HEK293 (cell line): ENCODE data around the gene JAKMIP1.

Source experiments
- CTCF ChIA-PET: fragments of 350-600 bp; formaldehyde crosslinking; extraction: SDS; loops from one replicate; lab custom pipeline; 2021; ENCODE audit warnings: antibody characterized with exemption; lab: Yijun Ruan, JAX
- POLR2A ChIA-PET: fragments of 300-600 bp; formaldehyde crosslinking; extraction: SDS; loops from one replicate; lab custom pipeline; 2020; ENCODE audit warnings: antibody characterized with exemption, inconsistent platforms; lab: Yijun Ruan, JAX
- H3K27ac ChIP-seq: fragments of 200-500 bp; sonication (Bioruptor generic); 2 replicates; pipeline ENCODE4 v1.5.1; 2014; ENCODE audit warnings: low read depth, low read length, control low read depth, inconsistent platforms; ENCODE audit errors: extremely low read depth
- H3K36me3 ChIP-seq, 2 experiments: fragments of 200-500 bp in 1 of 2; sonication (Bioruptor generic) in 1 of 2; 1 replicate in 1 of 2; 2 replicates in 1 of 2; pipeline ENCODE4 v1.5.1; 2014 to 2017; ENCODE audit warnings: inconsistent platforms in 2 of 2, low read length in 2 of 2; ENCODE audit not compliant: control insufficient read depth in 2 of 2, insufficient read depth in 1 of 2
- H3K4me1 ChIP-seq: fragments of 200-500 bp; sonication (Bioruptor generic); 2 replicates; pipeline ENCODE4 v1.5.1; 2014; ENCODE audit warnings: mild to moderate bottlenecking, low read length, inconsistent platforms; ENCODE audit not compliant: control insufficient read depth, insufficient read depth
- H3K4me3 ChIP-seq: 2 replicates; pipeline ENCODE4 v1.5.1; 2011; ENCODE audit warnings: low read depth, mild to moderate bottlenecking, control low read depth, low read length, moderate library complexity
- H3K9me3 ChIP-seq: fragments of 200-500 bp; sonication (Bioruptor generic); 2 replicates; pipeline ENCODE4 v1.5.1; 2014; ENCODE audit warnings: low read depth, low read length, inconsistent platforms; ENCODE audit not compliant: control insufficient read depth, insufficient read depth
- BCL11A ChIP-seq: fragments of 450-650 bp; formaldehyde crosslinking; IDR thresholded peaks from 2 replicates; pipeline ENCODE4 v1.5.1; 2016; ENCODE audit warnings: low read depth, missing biosample characterization, missing genetic modification characterization
- GLIS2 ChIP-seq: fragments of 450-650 bp; formaldehyde crosslinking; IDR thresholded peaks from 2 replicates; pipeline ENCODE4 v1.5.1; 2016; ENCODE audit warnings: missing biosample characterization, missing genetic modification characterization
- MZF1 ChIP-seq: fragments of 450-650 bp; formaldehyde crosslinking; IDR thresholded peaks from 2 replicates; pipeline ENCODE4 v1.5.1; 2017; ENCODE audit warnings: missing biosample characterization, missing genetic modification characterization, borderline replicate concordance
- SALL2 ChIP-seq: fragments of 450-650 bp; formaldehyde crosslinking; IDR thresholded peaks from 2 replicates; pipeline ENCODE4 v1.5.0; 2017; ENCODE audit warnings: missing biosample characterization, mild to moderate bottlenecking, missing genetic modification characterization, borderline replicate concordance
- ZNF114 ChIP-seq: fragments of 450-650 bp; formaldehyde crosslinking; IDR thresholded peaks from 2 replicates; pipeline ENCODE4 v1.5.0; 2017; ENCODE audit warnings: missing biosample characterization, missing genetic modification characterization
- ZNF138 ChIP-seq: fragments of 450-650 bp; formaldehyde crosslinking; IDR thresholded peaks from 2 replicates; pipeline ENCODE4 v1.5.1; 2016; ENCODE audit warnings: missing biosample characterization, missing genetic modification characterization, borderline replicate concordance
- ZNF140 ChIP-seq: fragments of 450-650 bp; formaldehyde crosslinking; IDR thresholded peaks from 2 replicates; pipeline ENCODE4 v1.5.1; 2016; ENCODE audit warnings: missing biosample characterization, missing genetic modification characterization
- ZNF169 ChIP-seq: fragments of 450-650 bp; formaldehyde crosslinking; IDR thresholded peaks from 2 replicates; pipeline ENCODE4 v1.5.1; 2016; ENCODE audit warnings: missing biosample characterization, missing genetic modification characterization
- ZNF239 ChIP-seq: fragments of 450-650 bp; formaldehyde crosslinking; IDR thresholded peaks from 2 replicates; pipeline ENCODE4 v1.5.1; 2016; ENCODE audit warnings: missing biosample characterization, missing genetic modification characterization
- ZNF558 ChIP-seq: fragments of 450-650 bp; formaldehyde crosslinking; IDR thresholded peaks from 2 replicates; pipeline ENCODE4 v1.5.1; 2016; ENCODE audit warnings: missing biosample characterization, missing genetic modification characterization
- ZNF561 ChIP-seq: fragments of 450-650 bp; IDR thresholded peaks from 2 replicates; pipeline ENCODE4 v1.5.1; 2018; ENCODE audit warnings: missing biosample characterization, missing genetic modification characterization, borderline replicate concordance
- ZNF707 ChIP-seq: fragments of 450-650 bp; formaldehyde crosslinking; IDR thresholded peaks from 2 replicates; pipeline ENCODE4 v1.5.1; 2016; ENCODE audit warnings: missing biosample characterization, missing genetic modification characterization
- ZNF768 ChIP-seq: fragments of 450-650 bp; formaldehyde crosslinking; IDR thresholded peaks from 2 replicates; pipeline ENCODE4 v1.5.1; 2018; ENCODE audit warnings: missing biosample characterization, mild to moderate bottlenecking, missing genetic modification characterization
- ZNF837 ChIP-seq: fragments of 450-650 bp; formaldehyde crosslinking; IDR thresholded peaks from 2 replicates; pipeline ENCODE4 v1.5.1; 2016; ENCODE audit warnings: missing biosample characterization, missing genetic modification characterization
- ZSCAN23 ChIP-seq: fragments of 450-650 bp; formaldehyde crosslinking; IDR thresholded peaks from 2 replicates; pipeline ENCODE4 v1.5.1; 2016; ENCODE audit warnings: missing biosample characterization, missing genetic modification characterization
- ZXDB ChIP-seq: fragments of 450-650 bp; formaldehyde crosslinking; IDR thresholded peaks from 2 replicates; pipeline ENCODE4 v1.5.1; 2016; ENCODE audit warnings: missing biosample characterization, missing genetic modification characterization
- TF ChIP-seq, protein P1 (sequence below): fragments of 450-650 bp; formaldehyde crosslinking; IDR thresholded peaks from 2 replicates; pipeline ENCODE4 v1.5.1; 2016; ENCODE audit warnings: missing biosample characterization, missing genetic modification characterization
- TF ChIP-seq, protein P2 (sequence below): fragments of 450-650 bp; formaldehyde crosslinking; IDR thresholded peaks from 2 replicates; pipeline ENCODE4 v1.5.0; 2017; ENCODE audit warnings: missing biosample characterization, missing genetic modification characterization, borderline replicate concordance
- TF ChIP-seq, protein P3 (sequence below): fragments of 450-650 bp; formaldehyde crosslinking; IDR thresholded peaks from 2 replicates; pipeline ENCODE4 v1.5.1; 2016; ENCODE audit warnings: missing biosample characterization, missing genetic modification characterization
- TF ChIP-seq, protein P4 (sequence below): fragments of 450-650 bp; formaldehyde crosslinking; IDR thresholded peaks from 2 replicates; pipeline ENCODE4 v1.5.1; 2016; ENCODE audit warnings: missing biosample characterization, missing genetic modification characterization

The JAKMIP1 gene

DNA sequence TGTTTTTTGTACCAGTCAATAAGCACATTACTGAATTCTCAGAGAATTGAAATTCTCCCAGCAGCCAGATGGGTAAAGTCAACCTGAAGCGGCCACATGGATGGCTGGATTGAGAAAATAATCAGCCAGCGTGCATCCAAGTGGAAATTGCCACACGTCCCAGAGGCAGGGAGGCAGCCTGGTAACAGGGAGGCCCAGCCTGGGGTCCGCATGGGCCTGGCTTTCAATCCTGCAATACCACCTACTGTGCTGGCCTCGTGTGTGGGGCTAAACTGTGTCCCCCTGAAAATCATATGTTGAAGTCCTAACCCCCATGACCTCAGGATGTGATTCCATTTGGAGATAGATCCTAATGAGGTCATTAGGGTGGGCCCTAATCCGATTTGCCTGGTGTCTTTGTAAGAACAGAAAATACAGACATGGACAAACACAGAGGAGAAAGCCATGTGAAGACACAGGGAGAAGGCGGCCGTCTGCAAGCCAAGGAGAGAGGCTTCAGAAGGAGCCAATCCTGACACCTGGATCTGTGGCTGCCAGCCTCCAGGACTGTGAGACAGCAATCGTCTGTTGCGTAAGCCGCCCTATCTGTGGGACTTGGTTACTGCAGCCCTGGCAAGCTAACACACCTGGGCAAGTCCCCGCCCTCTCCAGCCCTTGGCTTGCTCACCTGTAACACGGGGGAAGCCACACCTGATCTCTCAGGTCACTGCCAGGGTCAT lies 90.3 kb downstream of the JAKMIP1 start:
- POLR2A ChIA-PET = no interaction called here
- no peaks in the 10 kb centered on the region for H3K9me3 ChIP-seq

More for the DNA sequence above, 90.3 kb downstream of the JAKMIP1 start:
- H3K36me3 ChIP-seq = no peaks in the 10 kb centered on the region
- no peak overlapping the region for H3K4me3 ChIP-seq
- no peaks in the 10 kb centered on the region for H3K4me1 ChIP-seq
- H3K27ac ChIP-seq = no peak overlapping the region
- TF ChIP-seq, protein P1, sequence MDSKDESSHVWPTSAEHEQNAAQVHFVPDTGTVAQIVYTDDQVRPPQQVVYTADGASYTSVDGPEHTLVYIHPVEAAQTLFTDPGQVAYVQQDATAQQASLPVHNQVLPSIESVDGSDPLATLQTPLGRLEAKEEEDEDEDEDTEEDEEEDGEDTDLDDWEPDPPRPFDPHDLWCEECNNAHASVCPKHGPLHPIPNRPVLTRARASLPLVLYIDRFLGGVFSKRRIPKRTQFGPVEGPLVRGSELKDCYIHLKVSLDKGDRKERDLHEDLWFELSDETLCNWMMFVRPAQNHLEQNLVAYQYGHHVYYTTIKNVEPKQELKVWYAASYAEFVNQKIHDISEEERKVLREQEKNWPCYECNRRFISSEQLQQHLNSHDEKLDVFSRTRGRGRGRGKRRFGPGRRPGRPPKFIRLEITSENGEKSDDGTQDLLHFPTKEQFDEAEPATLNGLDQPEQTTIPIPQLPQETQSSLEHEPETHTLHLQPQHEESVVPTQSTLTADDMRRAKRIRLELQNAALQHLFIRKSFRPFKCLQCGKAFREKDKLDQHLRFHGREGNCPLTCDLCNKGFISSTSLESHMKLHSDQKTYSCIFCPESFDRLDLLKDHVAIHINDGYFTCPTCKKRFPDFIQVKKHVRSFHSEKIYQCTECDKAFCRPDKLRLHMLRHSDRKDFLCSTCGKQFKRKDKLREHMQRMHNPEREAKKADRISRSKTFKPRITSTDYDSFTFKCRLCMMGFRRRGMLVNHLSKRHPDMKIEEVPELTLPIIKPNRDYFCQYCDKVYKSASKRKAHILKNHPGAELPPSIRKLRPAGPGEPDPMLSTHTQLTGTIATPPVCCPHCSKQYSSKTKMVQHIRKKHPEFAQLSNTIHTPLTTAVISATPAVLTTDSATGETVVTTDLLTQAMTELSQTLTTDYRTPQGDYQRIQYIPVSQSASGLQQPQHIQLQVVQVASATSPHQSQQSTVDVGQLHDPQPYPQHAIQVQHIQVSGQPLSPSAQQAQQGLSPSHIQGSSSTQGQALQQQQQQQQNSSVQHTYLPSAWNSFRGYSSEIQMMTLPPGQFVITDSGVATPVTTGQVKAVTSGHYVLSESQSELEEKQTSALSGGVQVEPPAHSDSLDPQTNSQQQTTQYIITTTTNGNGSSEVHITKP (tag by site-specific recombination) = no peak
- TF ChIP-seq ZNF114 (tag by site-specific recombination) (no peak), MZF1 (no peak), ZNF837 (tag by site-specific recombination) (no peak), ZNF140 (tag by site-specific recombination) (no peak), ZNF239 (no peak), ZNF707 (tag by site-specific recombination) (no peak), ZNF138 (no peak), BCL11A (tag by site-specific recombination) (no peak), ZNF768 (tag by site-specific recombination) (no peak), GLIS2 (no peak), SALL2 (tag by site-specific recombination) (no peak), ZSCAN23 (no peak), ZNF169 (no peak), ZNF558 (tag by site-specific recombination) (no peak), ZXDB (no peak), ZNF561 (tag by site-specific recombination) (no peak)
- TF ChIP-seq, protein P2, sequence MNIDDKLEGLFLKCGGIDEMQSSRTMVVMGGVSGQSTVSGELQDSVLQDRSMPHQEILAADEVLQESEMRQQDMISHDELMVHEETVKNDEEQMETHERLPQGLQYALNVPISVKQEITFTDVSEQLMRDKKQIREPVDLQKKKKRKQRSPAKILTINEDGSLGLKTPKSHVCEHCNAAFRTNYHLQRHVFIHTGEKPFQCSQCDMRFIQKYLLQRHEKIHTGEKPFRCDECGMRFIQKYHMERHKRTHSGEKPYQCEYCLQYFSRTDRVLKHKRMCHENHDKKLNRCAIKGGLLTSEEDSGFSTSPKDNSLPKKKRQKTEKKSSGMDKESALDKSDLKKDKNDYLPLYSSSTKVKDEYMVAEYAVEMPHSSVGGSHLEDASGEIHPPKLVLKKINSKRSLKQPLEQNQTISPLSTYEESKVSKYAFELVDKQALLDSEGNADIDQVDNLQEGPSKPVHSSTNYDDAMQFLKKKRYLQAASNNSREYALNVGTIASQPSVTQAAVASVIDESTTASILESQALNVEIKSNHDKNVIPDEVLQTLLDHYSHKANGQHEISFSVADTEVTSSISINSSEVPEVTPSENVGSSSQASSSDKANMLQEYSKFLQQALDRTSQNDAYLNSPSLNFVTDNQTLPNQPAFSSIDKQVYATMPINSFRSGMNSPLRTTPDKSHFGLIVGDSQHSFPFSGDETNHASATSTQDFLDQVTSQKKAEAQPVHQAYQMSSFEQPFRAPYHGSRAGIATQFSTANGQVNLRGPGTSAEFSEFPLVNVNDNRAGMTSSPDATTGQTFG (tag by site-specific recombination) = no peak
- TF ChIP-seq, protein P3, sequence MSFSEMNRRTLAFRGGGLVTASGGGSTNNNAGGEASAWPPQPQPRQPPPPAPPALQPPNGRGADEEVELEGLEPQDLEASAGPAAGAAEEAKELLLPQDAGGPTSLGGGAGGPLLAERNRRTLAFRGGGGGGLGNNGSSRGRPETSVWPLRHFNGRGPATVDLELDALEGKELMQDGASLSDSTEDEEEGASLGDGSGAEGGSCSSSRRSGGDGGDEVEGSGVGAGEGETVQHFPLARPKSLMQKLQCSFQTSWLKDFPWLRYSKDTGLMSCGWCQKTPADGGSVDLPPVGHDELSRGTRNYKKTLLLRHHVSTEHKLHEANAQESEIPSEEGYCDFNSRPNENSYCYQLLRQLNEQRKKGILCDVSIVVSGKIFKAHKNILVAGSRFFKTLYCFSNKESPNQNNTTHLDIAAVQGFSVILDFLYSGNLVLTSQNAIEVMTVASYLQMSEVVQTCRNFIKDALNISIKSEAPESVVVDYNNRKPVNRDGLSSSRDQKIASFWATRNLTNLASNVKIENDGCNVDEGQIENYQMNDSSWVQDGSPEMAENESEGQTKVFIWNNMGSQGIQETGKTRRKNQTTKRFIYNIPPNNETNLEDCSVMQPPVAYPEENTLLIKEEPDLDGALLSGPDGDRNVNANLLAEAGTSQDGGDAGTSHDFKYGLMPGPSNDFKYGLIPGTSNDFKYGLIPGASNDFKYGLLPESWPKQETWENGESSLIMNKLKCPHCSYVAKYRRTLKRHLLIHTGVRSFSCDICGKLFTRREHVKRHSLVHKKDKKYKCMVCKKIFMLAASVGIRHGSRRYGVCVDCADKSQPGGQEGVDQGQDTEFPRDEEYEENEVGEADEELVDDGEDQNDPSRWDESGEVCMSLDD (tag by site-specific recombination) = no peak
- TF ChIP-seq, protein P4, sequence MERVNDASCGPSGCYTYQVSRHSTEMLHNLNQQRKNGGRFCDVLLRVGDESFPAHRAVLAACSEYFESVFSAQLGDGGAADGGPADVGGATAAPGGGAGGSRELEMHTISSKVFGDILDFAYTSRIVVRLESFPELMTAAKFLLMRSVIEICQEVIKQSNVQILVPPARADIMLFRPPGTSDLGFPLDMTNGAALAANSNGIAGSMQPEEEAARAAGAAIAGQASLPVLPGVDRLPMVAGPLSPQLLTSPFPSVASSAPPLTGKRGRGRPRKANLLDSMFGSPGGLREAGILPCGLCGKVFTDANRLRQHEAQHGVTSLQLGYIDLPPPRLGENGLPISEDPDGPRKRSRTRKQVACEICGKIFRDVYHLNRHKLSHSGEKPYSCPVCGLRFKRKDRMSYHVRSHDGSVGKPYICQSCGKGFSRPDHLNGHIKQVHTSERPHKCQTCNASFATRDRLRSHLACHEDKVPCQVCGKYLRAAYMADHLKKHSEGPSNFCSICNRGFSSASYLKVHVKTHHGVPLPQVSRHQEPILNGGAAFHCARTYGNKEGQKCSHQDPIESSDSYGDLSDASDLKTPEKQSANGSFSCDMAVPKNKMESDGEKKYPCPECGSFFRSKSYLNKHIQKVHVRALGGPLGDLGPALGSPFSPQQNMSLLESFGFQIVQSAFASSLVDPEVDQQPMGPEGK = no peak
- CTCF ChIA-PET = interaction anchor here (2.5 kb wide), 1 partner anchor 112 kb away, joined by 8 read pairs; no protein-coding TSS in a partner anchor
